Suprapubic skin (tissue), 4 donors: Measurements from ENCODE around the gene MRPL4. TPM values are rescaled to one million over a fixed set of nuclear protein-coding genes. Genes with fewer than 3 reads are reported as not detected.
A peak's percentile ranks its signal among the peaks of the same experiment; 100 is the strongest.

ENCODE experiments used
- DNase-seq, 2 donors: peaks; one replicate each; pipeline ENCODE4 v3.0.0-alpha.2; 2019; ENCODE audit warnings: low spot score in 2 of 2
- H3K27ac ChIP-seq: fragments of 200-600 bp; sonication (generic); one replicate; pipeline ENCODE4 v1.5.1; 2019
- H3K27me3 ChIP-seq: fragments of 200-600 bp; sonication (generic); one replicate; pipeline ENCODE4 v1.5.1; 2019
- H3K36me3 ChIP-seq: fragments of 200-600 bp; sonication (generic); one replicate; pipeline ENCODE4 v1.5.1; 2019
- H3K4me1 ChIP-seq: fragments of 200-600 bp; sonication (generic); one replicate; pipeline ENCODE4 v1.5.1; 2019
- H3K4me3 ChIP-seq: fragments of 200-600 bp; sonication (generic); one replicate; pipeline ENCODE4 v1.5.1; 2019; ENCODE audit warnings: mild to moderate bottlenecking
- H3K9me3 ChIP-seq: fragments of 200-600 bp; sonication (generic); one replicate; pipeline ENCODE4 v1.5.1; 2019
- CTCF ChIP-seq, 2 donors: fragments of 200-600 bp in 1 of 2; fragments of 450-650 bp in 1 of 2; sonication (generic) in 1 of 2; IDR thresholded peaks; one replicate each; pipeline ENCODE4 v1.5.1; 2016 to 2019; ENCODE audit warnings: antibody characterized with exemption in 2 of 2, mild to moderate bottlenecking in 1 of 2, moderate library complexity in 1 of 2
- EP300 ChIP-seq: sonication (generic); formaldehyde crosslinking; IDR thresholded peaks from one replicate; pipeline ENCODE4 v1.6.1; 2017; ENCODE audit warnings: antibody characterized with exemption
- POLR2A ChIP-seq, 2 donors: fragments of 450-650 bp; IDR thresholded peaks; one replicate each; pipeline ENCODE4 v1.6.1; 2017; ENCODE audit warnings: antibody characterized with exemption in 2 of 2, mild to moderate bottlenecking in 2 of 2, moderate library complexity in 2 of 2
- POLR2AphosphoS5 ChIP-seq, 3 donors: sonication (generic); formaldehyde crosslinking; IDR thresholded peaks; one replicate each; pipeline ENCODE4 v1.6.1; 2017; ENCODE audit warnings: antibody characterized with exemption in 3 of 3
- WGBS: methylation state at CpG from one replicate; pipeline ENCODE4 v1.1.5; 2018; 5-methylcytosine and 5-hydroxymethylcytosine counted together
- total RNA-seq, 4 donors: library from RNA; depleted of rRNA; stranded (reverse); fragments of >200 nt; gene quantifications; one replicate each; pipeline ENCODE4 v1.1.0, GENCODE V29; 2016

MRPL4 gene
- total RNA-seq, 4 donors from 2014 or later: 53.3 to 108 (median 77.3) TPM

- TF ChIP-seq POLR2AphosphoS5 (IDR thresholded peaks at IDR 0.05): peak in 2 of 3 donors; percentile 70 to 93
- TF ChIP-seq POLR2A (IDR thresholded peaks at IDR 0.05): peak; percentile 58 to 92
- TF ChIP-seq CTCF (IDR thresholded peaks at IDR 0.05): no peak
- Histone ChIP-seq H3K4me1 (peaks cover 30% of the 10 kb centered on the region), H3K9me3 (no peaks in the 10 kb centered on the region), H3K27ac (peak within 1 kb of the TSS; percentile 82), H3K4me3 (peak within 1 kb of the TSS; percentile 47), H3K27me3 (no peaks in the 10 kb centered on the region), H3K36me3 (peaks cover 11% of the 10 kb centered on the region)
- peak; percentile 96 for DNase-seq
- WGBS: 3% methylated on average over 40 of the region's 51 CpGs
Observed at GRCh38 chr19:10270616-10271394, 18.8 kb downstream of the MRPL4 start, which contains the start of gene ICAM1. TSS of gene ICAM1 (plus strand) at chr19:10271120. CDS start at chr19:10271160, 40 bp downstream.

GRCh38 chr19:10271543-10272086 lies 19.6 kb downstream of the MRPL4 start:
- Histone ChIP-seq H3K27ac (peak overlapping the region; percentile 82), H3K27me3 (no peaks in the 10 kb centered on the region), H3K9me3 (no peaks in the 10 kb centered on the region), H3K4me1 (peaks cover 30% of the 10 kb centered on the region), H3K4me3 (peak overlapping the region; percentile 47), H3K36me3 (peaks cover 15% of the 10 kb centered on the region)
- TF ChIP-seq POLR2AphosphoS5 (IDR thresholded peaks at IDR 0.05): no peak
- no peak for TF ChIP-seq POLR2A (IDR thresholded peaks at IDR 0.05)
- no peak for TF ChIP-seq CTCF (IDR thresholded peaks at IDR 0.05)
- no peak for TF ChIP-seq EP300
- WGBS: 13% methylated on average over 5 of the region's 12 CpGs
- DNase-seq: no peak

GRCh38 chr19:10274589-10274988 lies 22.6 kb downstream of the MRPL4 start:
- no peak overlapping the region for H3K27ac ChIP-seq
- peaks cover 29% of the 10 kb centered on the region for H3K4me1 ChIP-seq
- no peak overlapping the region for H3K4me3 ChIP-seq
- peak in 1 of 2 donors; percentile 57 for DNase-seq
- 84% methylated on average over 10 of the region's 10 CpGs for WGBS
- peaks cover 15% of the 10 kb centered on the region for H3K36me3 ChIP-seq
- TF ChIP-seq POLR2A (IDR thresholded peaks at IDR 0.05): no peak
- no peak for TF ChIP-seq CTCF (IDR thresholded peaks at IDR 0.05)
- no peak for TF ChIP-seq POLR2AphosphoS5 (IDR thresholded peaks at IDR 0.05)
- TF ChIP-seq EP300: no peak
- no peaks in the 10 kb centered on the region for H3K9me3 ChIP-seq
- no peaks in the 10 kb centered on the region for H3K27me3 ChIP-seq

GRCh38 chr19:10277795-10278589 lies 26.0 kb downstream of the MRPL4 start:
- no peak for DNase-seq
- no peak overlapping the region for H3K27ac ChIP-seq
- H3K9me3 ChIP-seq: no peaks in the 10 kb centered on the region
- H3K36me3 ChIP-seq: peaks cover 21% of the 10 kb centered on the region
- WGBS: 92% methylated on average over 9 of the region's 9 CpGs
- H3K27me3 ChIP-seq: no peaks in the 10 kb centered on the region
- no peak overlapping the region for H3K4me3 ChIP-seq
- H3K4me1 ChIP-seq: peaks cover 11% of the 10 kb centered on the region
- TF ChIP-seq POLR2AphosphoS5 (IDR thresholded peaks at IDR 0.05) (no peak), POLR2A (IDR thresholded peaks at IDR 0.05) (no peak), CTCF (IDR thresholded peaks at IDR 0.05) (no peak), EP300 (no peak)

- Histone ChIP-seq H3K27ac (no peak overlapping the region), H3K27me3 (no peaks in the 10 kb centered on the region), H3K36me3 (peaks cover 28% of the 10 kb centered on the region)
Observed at GRCh38 chr19:10278935-10279334, 26.9 kb downstream of the MRPL4 start.

More at GRCh38 chr19:10278935-10279334, 26.9 kb downstream of the MRPL4 start:
- Histone ChIP-seq H3K9me3 (no peaks in the 10 kb centered on the region), H3K4me1 (peaks cover 6% of the 10 kb centered on the region), H3K4me3 (no peak overlapping the region)
- no peak for TF ChIP-seq POLR2AphosphoS5 (IDR thresholded peaks at IDR 0.05)
- no peak for TF ChIP-seq POLR2A (IDR thresholded peaks at IDR 0.05)
- no peak for TF ChIP-seq CTCF (IDR thresholded peaks at IDR 0.05)
- TF ChIP-seq EP300: no peak
- 100% methylated on average over 1 of the region's 1 CpG for WGBS
- DNase-seq: no peak
